HG02678 (cell line): Measurements from ENCODE around the gene RPL3.

Source experiments
- ATAC-seq: cut with Tn5 transposase; IDR thresholded peaks from one replicate; pipeline ENCODE4 v1.9.1; 2021; ENCODE audit warnings: mild to moderate bottlenecking, moderate library complexity; ENCODE audit not compliant: unreplicated experiment

RPL3 gene

GRCh38 chr22:39265143-39265886 is 54.1 kb downstream of the RPL3 start:
- no peak for ATAC-seq

GRCh38 chr22:39264349-39265038 is 54.9 kb downstream of the RPL3 start:
- ATAC-seq = no peak

GRCh38 chr22:39263626-39264348 is 55.6 kb downstream of the RPL3 start:
- no peak for ATAC-seq
